Vagina (tissue), 2 donors: Measurements from ENCODE around the gene CREB5.

Experiments used
- CTCF ChIP-seq, 3 experiments: fragments of 450-650 bp in 2 of 3; fragments of 200-600 bp in 1 of 3; sonication (generic) in 1 of 3; IDR thresholded peaks; one replicate each; pipeline ENCODE4 v1.5.1; 2017 to 2019; ENCODE audit warnings: antibody characterized with exemption in 3 of 3, mild to moderate bottlenecking in 2 of 3, moderate library complexity in 2 of 3
- POLR2A ChIP-seq, 2 donors: fragments of 450-650 bp; IDR thresholded peaks; one replicate each; pipeline ENCODE4 v1.6.1; 2017; ENCODE audit warnings: antibody characterized with exemption in 2 of 2, mild to moderate bottlenecking in 2 of 2, moderate library complexity in 2 of 2
- POLR2AphosphoS5 ChIP-seq, 2 donors: sonication (generic); formaldehyde crosslinking; IDR thresholded peaks; one replicate each; pipeline ENCODE4 v1.9.0; 2017; ENCODE audit warnings: antibody characterized with exemption in 2 of 2, mild to moderate bottlenecking in 2 of 2, low read depth in 1 of 2; ENCODE audit not compliant: insufficient read depth in 1 of 2

GRCh38 chr7:28618383-28618782 lies 206.1 kb downstream of the CREB5 start:
- TF ChIP-seq POLR2A (IDR thresholded peaks at IDR 0.05) (no peak), POLR2AphosphoS5 (IDR thresholded peaks at IDR 0.05; ENCODE audit: insufficient read depth in 1 of 2, low read depth in 1 of 2) (no peak), CTCF (IDR thresholded peaks at IDR 0.05) (no peak)
